HG02798 (cell line): ENCODE results near the gene CCDC80.

Experiments used
- ATAC-seq: cut with Tn5 transposase; IDR thresholded peaks from one replicate; pipeline ENCODE4 v1.9.1; 2021; ENCODE audit warnings: mild to moderate bottlenecking; ENCODE audit not compliant: unreplicated experiment, poor library complexity

The CCDC80 gene

GRCh38 chr3:112634786-112635541 lies 6.0 kb downstream of the CCDC80 start:
- ATAC-seq, result no peak

- ATAC-seq, result no peak
Measured at GRCh38 chr3:112633757-112634156, 7.2 kb downstream of the CCDC80 start.

- no peak for ATAC-seq
Measured at GRCh38 chr3:112633191-112633590, 7.8 kb downstream of the CCDC80 start.

GRCh38 chr3:112632596-112632995 lies 8.3 kb downstream of the CCDC80 start:
- no peak for ATAC-seq

GRCh38 chr3:112631257-112631656 lies 9.7 kb downstream of the CCDC80 start:
- ATAC-seq, result no peak

GRCh38 chr3:112629425-112629824 lies 11.5 kb downstream of the CCDC80 start:
- peak; percentile 56 for ATAC-seq

GRCh38 chr3:112627919-112628466 lies 12.9 kb downstream of the CCDC80 start:
- no peak for ATAC-seq

- no peak for ATAC-seq
Measured at GRCh38 chr3:112627419-112627818, 13.5 kb downstream of the CCDC80 start.

- no peak for ATAC-seq
Measured at GRCh38 chr3:112623717-112624116, 17.2 kb downstream of the CCDC80 start.

- ATAC-seq, result no peak
Measured at GRCh38 chr3:112623213-112623612, 17.7 kb downstream of the CCDC80 start.

- ATAC-seq, result peak; percentile 66
Measured at GRCh38 chr3:112619295-112619694, 21.6 kb downstream of the CCDC80 start.

- ATAC-seq, result no peak
Measured at GRCh38 chr3:112617285-112617684, 23.7 kb downstream of the CCDC80 start.

GRCh38 chr3:112615989-112616731 lies 24.8 kb downstream of the CCDC80 start:
- ATAC-seq, result no peak

- no peak for ATAC-seq
Measured at GRCh38 chr3:112611752-112612515, 29.0 kb downstream of the CCDC80 start.

- ATAC-seq, result no peak
Measured at GRCh38 chr3:112610121-112610520, 30.8 kb downstream of the CCDC80 start.

GRCh38 chr3:112607863-112608262 lies 33.1 kb downstream of the CCDC80 start:
- ATAC-seq, result no peak

- no peak for ATAC-seq
Measured at GRCh38 chr3:112606098-112606497, 34.8 kb downstream of the CCDC80 start.

GRCh38 chr3:112605285-112605684 lies 35.7 kb downstream of the CCDC80 start:
- no peak for ATAC-seq

- ATAC-seq, result no peak
Measured at GRCh38 chr3:112604536-112604935, 36.4 kb downstream of the CCDC80 start.

- ATAC-seq, result peak; percentile 56
Measured at GRCh38 chr3:112602217-112602838, 38.6 kb downstream of the CCDC80 start.
